A673 (cell line): Measurements from ENCODE around the gene UBE3B.

Experiments used
- EZH2 ChIP-seq: fragments of 200-600 bp; sonication (generic); IDR thresholded peaks from 2 replicates; pipeline ENCODE4 v1.6.1; 2017; ENCODE audit warnings: borderline replicate concordance, low read depth, mild to moderate bottlenecking, mixed read lengths, antibody characterized with exemption, low read length; ENCODE audit not compliant: poor library complexity, severe bottlenecking
- TF ChIP-seq, protein P1 (sequence below): fragments of 300-800, 200-600 bp; sonication (generic); conservative IDR thresholded peaks from 2 replicates; pipeline ENCODE4 v1.5.1; 2017; ENCODE audit warnings: low read depth, mild to moderate bottlenecking, antibody characterized with exemption, low read length, moderate library complexity, mixed read lengths

DNA sequence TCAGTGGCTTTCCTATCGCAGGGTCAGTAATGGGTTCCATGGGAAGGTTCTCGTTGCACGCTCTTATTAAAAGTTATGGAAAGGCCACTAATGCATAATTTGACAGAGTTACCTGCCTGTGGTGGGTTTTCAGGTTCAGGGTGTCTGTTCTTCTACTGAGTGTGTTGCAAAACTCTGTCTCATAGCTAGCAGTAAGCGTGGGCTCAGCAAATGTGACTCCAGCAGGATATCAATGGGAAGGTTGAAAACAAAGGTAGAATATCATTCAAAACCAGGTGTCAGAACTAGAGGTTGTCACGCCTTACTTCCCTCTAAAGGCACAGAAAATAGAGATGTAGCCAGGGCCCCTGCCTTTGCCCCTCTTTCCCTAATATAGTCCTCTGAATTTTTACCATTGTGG is 24.9 kb downstream of the UBE3B start:
- TF ChIP-seq, protein P1, sequence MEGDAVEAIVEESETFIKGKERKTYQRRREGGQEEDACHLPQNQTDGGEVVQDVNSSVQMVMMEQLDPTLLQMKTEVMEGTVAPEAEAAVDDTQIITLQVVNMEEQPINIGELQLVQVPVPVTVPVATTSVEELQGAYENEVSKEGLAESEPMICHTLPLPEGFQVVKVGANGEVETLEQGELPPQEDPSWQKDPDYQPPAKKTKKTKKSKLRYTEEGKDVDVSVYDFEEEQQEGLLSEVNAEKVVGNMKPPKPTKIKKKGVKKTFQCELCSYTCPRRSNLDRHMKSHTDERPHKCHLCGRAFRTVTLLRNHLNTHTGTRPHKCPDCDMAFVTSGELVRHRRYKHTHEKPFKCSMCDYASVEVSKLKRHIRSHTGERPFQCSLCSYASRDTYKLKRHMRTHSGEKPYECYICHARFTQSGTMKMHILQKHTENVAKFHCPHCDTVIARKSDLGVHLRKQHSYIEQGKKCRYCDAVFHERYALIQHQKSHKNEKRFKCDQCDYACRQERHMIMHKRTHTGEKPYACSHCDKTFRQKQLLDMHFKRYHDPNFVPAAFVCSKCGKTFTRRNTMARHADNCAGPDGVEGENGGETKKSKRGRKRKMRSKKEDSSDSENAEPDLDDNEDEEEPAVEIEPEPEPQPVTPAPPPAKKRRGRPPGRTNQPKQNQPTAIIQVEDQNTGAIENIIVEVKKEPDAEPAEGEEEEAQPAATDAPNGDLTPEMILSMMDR: no peak
- no peak for TF ChIP-seq EZH2
